ENCODE data around the gene PC.

- TF ChIP-seq, protein P1, sequence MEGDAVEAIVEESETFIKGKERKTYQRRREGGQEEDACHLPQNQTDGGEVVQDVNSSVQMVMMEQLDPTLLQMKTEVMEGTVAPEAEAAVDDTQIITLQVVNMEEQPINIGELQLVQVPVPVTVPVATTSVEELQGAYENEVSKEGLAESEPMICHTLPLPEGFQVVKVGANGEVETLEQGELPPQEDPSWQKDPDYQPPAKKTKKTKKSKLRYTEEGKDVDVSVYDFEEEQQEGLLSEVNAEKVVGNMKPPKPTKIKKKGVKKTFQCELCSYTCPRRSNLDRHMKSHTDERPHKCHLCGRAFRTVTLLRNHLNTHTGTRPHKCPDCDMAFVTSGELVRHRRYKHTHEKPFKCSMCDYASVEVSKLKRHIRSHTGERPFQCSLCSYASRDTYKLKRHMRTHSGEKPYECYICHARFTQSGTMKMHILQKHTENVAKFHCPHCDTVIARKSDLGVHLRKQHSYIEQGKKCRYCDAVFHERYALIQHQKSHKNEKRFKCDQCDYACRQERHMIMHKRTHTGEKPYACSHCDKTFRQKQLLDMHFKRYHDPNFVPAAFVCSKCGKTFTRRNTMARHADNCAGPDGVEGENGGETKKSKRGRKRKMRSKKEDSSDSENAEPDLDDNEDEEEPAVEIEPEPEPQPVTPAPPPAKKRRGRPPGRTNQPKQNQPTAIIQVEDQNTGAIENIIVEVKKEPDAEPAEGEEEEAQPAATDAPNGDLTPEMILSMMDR (IDR thresholded peaks at IDR 0.05; ENCODE audit: low read length) = no peak
- TF ChIP-seq EZH2 (optimal IDR thresholded peaks at IDR 0.05; ENCODE audit: low read depth, low read length) (no peak), EZH2phosphoT487 (IDR thresholded peaks at IDR 0.05; ENCODE audit: low read length) (no peak)
Measured at GRCh38 chr11:66922551-66922950, 35.6 kb downstream of the PC start.

Measured in MM.1S (cell line).